Glutamatergic neuron (in vitro differentiated cells): ENCODE results near the gene IFITM10. TPM values are rescaled to one million over a fixed set of nuclear protein-coding genes. Genes with fewer than 3 reads are reported as not detected.
"Not testable (repeated sequence)": the region's sequence is repeated elsewhere in the genome, so short reads cannot be mapped to it uniquely, and the experiment has no call there.

Source experiments
- DNase-seq: peaks from one replicate; pipeline ENCODE4 v3.0.0; 2022
- H3K27ac Mint-ChIP-seq: one replicate; pipeline ENCODE4 v1.8.0; 2020; ENCODE audit warnings: mild to moderate bottlenecking, mixed read lengths, inconsistent platforms; ENCODE audit not compliant: unreplicated experiment
- H3K27me3 Mint-ChIP-seq: one replicate; pipeline ENCODE4 v1.8.0; 2020; ENCODE audit warnings: mild to moderate bottlenecking, moderate library complexity, mixed read lengths, inconsistent platforms; ENCODE audit not compliant: unreplicated experiment
- H3K36me3 Mint-ChIP-seq: one replicate; pipeline ENCODE4 v1.8.0; 2020; ENCODE audit warnings: mild to moderate bottlenecking, mixed read lengths, inconsistent platforms; ENCODE audit not compliant: unreplicated experiment
- H3K4me1 Mint-ChIP-seq: one replicate; pipeline ENCODE4 v1.8.0; 2020; ENCODE audit warnings: mild to moderate bottlenecking, low read depth, mixed read lengths, inconsistent platforms; ENCODE audit not compliant: unreplicated experiment
- H3K4me3 Mint-ChIP-seq: one replicate; pipeline ENCODE4 v1.8.0; 2020; ENCODE audit warnings: mild to moderate bottlenecking, mixed read lengths, inconsistent platforms; ENCODE audit not compliant: unreplicated experiment
- H3K9me3 Mint-ChIP-seq: one replicate; pipeline ENCODE4 v1.8.0; 2020; ENCODE audit warnings: mild to moderate bottlenecking, moderate library complexity, mixed read lengths, inconsistent platforms; ENCODE audit not compliant: unreplicated experiment
- CTCF ChIP-seq: fragments of 200-600 bp; sonication (generic); IDR thresholded peaks from one replicate; pipeline ENCODE4 v1.5.0; 2021; ENCODE audit not compliant: partially characterized antibody, unreplicated experiment
- total RNA-seq: library from RNA; stranded (reverse); fragmentation: NEBNext Ultra II Directional; extraction: Animal tissue kit (Norgen Biotek cat#: 25700); gene quantifications from one replicate; pipeline ENCODE4 v1.2.1, GENCODE V29; 2021; ENCODE audit not compliant: unreplicated experiment

Gene IFITM10
- total RNA-seq, 1 donor from 2014 or later, result 5.4 TPM

DNA sequence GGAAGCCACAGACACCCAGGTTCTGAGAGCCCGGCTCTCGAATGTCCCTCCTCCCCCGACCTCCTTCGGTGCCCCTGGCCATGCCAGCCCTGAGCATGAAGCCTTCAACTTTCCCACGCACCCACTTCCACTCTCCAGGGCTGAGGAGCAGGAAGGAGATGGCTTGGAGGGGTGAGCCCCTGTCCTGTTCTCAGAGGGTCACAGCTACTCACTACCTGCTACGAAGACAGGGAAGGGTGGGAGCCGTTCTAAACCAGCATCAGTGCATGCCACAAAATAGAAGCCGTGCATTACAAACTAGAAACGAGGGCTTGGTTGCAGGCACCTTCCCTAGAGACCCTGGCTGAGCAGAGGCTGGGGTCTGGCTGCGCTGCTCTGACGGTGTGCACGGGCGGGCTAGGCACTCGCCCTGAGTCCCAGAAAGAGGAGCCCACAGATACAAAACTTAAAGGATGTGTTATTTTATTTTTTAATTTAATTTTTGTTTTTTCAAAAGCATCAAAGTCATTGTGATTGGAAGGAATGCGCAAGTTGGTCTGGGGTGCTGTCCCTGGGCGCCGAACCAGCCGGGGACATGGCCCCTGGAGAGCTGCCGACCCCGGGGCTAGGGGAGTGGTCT, 57.6 kb downstream of the IFITM10 start:
- TF ChIP-seq CTCF, result no peak
- peaks cover 3% of the 10 kb centered on the region for H3K9me3 Mint-ChIP-seq
- peaks cover 9% of the 10 kb centered on the region for H3K36me3 Mint-ChIP-seq
- H3K4me1 Mint-ChIP-seq, result peaks cover 1% of the 10 kb centered on the region
- H3K27ac Mint-ChIP-seq, result no peak overlapping the region
- DNase-seq, result no peak
- H3K27me3 Mint-ChIP-seq, result peaks cover 15% of the 10 kb centered on the region
- H3K4me3 Mint-ChIP-seq, result no peak overlapping the region

- no peak for TF ChIP-seq CTCF
- Mint-ChIP-seq H3K27ac (no peak overlapping the region), H3K4me3 (no peak overlapping the region), H3K36me3 (peaks cover 9% of the 10 kb centered on the region), H3K27me3 (peaks cover 11% of the 10 kb centered on the region), H3K9me3 (peaks cover 1% of the 10 kb centered on the region), H3K4me1 (peaks cover 1% of the 10 kb centered on the region)
- DNase-seq, result no peak
Measured at GRCh38 chr11:1691878-1692707, 58.3 kb downstream of the IFITM10 start.

GRCh38 chr11:1691026-1691877, 59.1 kb downstream of the IFITM10 start:
- no peak for TF ChIP-seq CTCF
- no peak overlapping the region for H3K27ac Mint-ChIP-seq
- H3K9me3 Mint-ChIP-seq, result peaks cover 1% of the 10 kb centered on the region
- peaks cover 1% of the 10 kb centered on the region for H3K4me1 Mint-ChIP-seq
- H3K27me3 Mint-ChIP-seq, result peaks cover 9% of the 10 kb centered on the region
- no peak overlapping the region for H3K4me3 Mint-ChIP-seq
- peaks cover 7% of the 10 kb centered on the region for H3K36me3 Mint-ChIP-seq
- DNase-seq, result no peak

DNA sequence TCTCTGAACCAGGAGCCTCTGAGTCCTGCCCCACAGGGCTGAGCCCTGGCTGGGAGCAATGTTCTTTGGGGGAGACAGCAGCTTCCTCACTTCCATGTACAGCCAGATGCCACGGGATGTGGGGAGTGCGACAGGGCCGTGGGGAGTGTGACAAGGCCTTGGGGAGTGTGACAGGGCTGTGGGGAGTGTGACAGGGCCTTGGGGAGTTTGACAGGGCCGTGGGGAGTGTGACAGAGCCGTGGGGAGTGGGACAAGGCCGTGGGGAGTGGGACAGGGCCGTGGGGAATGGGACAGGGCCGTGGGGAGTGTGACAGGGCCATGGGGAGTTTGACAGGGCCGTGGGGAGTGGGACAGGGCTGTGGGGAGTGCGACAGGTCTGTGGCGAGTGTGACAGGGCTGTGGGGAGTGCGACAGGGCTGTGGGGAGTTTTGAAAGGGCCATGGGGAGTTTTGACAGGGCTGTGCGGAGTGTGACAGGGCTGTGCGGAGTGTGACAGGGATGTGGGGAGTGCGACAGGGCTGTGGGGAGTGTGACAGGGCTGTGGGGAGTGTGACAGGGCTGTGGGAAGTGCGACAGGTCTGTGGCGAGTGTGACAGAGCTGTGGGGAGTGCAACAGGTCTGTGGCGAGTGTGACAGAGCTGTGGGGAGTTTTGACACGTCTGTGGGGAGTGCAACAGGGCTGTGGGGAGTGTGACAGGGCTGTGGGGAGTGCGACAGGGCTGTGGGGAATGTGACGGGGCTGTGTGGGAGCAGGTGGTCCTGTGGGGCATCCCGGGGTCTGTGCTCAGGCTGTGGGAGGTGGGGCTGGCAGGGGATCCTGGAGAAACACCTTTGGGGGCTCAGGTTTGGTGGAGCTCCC, 60.0 kb downstream of the IFITM10 start:
- H3K27ac Mint-ChIP-seq, result no peak overlapping the region
- peaks cover 4% of the 10 kb centered on the region for H3K4me1 Mint-ChIP-seq
- no peak for TF ChIP-seq CTCF
- H3K4me3 Mint-ChIP-seq, result no peak overlapping the region
- peaks cover 7% of the 10 kb centered on the region for H3K27me3 Mint-ChIP-seq
- DNase-seq, result no peak
- peaks cover 1% of the 10 kb centered on the region for H3K9me3 Mint-ChIP-seq
- H3K36me3 Mint-ChIP-seq, result no peaks in the 10 kb centered on the region

- DNase-seq, H3K27ac Mint-ChIP-seq, H3K9me3 Mint-ChIP-seq, H3K36me3 Mint-ChIP-seq, H3K27me3 Mint-ChIP-seq, H3K4me3 Mint-ChIP-seq, H3K4me1 Mint-ChIP-seq: not testable (repeated sequence)
Measured at GRCh38 chr11:1689250-1690166, 60.9 kb downstream of the IFITM10 start.

GRCh38 chr11:1688336-1688947, 62.0 kb downstream of the IFITM10 start:
- not testable (repeated sequence) for H3K36me3 Mint-ChIP-seq, H3K4me1 Mint-ChIP-seq, DNase-seq, H3K9me3 Mint-ChIP-seq, H3K27ac Mint-ChIP-seq, H3K27me3 Mint-ChIP-seq, H3K4me3 Mint-ChIP-seq
